DMS 273 (cell line): ENCODE data around the gene C19orf47.

ENCODE experiments used
- DNase-seq: peaks from one replicate; lab custom pipeline; 2025; ENCODE audit not compliant: unreplicated experiment; lab: John Stamatoyannopoulos, UW

C19orf47 gene, protein sequence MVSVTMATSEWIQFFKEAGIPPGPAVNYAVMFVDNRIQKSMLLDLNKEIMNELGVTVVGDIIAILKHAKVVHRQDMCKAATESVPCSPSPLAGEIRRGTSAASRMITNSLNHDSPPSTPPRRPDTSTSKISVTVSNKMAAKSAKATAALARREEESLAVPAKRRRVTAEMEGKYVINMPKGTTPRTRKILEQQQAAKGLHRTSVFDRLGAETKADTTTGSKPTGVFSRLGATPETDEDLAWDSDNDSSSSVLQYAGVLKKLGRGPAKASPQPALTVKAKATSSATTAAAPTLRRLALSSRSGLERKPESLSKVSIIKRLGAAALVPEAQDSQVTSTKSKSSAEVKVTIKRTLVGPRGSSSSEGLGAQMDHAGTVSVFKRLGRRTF

DNA sequence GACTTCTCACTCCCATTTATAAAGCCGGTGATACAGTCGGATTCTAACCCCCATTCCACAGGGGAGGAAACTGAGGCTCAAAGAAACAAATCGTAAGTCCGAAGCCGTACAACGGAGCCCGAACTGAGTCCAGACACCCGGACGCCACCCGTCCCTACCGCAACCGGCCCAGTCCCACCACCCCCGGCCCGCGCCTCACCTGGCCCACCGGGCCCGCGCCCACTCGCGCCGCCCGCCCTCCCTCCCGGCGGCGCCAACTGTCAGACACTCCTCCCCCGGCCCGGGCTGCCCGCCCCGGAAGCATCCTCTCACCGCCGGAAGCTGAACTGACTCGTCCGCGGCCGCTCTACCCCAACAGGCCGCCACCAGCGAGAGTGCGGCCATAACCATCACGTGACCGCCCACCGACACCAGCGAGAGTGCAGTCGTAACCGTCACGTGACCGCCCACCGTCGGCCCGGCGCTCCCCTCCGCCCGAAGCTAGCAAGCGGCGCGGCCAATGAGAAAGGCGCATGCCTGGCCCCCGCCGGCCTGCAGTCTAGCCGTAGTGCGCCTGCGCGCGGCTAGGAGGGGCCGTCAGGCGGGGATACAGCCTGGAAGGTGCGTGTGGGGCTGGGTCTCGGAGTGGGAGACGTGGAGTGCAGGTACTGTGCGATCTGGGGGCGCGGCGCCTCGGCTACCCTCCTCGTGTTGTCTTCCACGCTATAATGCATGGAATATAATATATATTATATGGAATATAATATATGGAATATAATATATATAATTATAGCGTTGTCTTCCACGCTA, at the start of gene C19orf47, which contains the start of gene PLD3:
Gene C19orf47 (minus strand): TSS at position 273 of the 789 bp plus-strand sequence. CDS start 6,540 bp downstream, outside the sequence.
Gene PLD3 (plus strand): TSS at position 571 of the 789 bp plus-strand sequence. CDS start 17,789 bp downstream, outside the sequence.
- peak; percentile 100 for DNase-seq

DNA sequence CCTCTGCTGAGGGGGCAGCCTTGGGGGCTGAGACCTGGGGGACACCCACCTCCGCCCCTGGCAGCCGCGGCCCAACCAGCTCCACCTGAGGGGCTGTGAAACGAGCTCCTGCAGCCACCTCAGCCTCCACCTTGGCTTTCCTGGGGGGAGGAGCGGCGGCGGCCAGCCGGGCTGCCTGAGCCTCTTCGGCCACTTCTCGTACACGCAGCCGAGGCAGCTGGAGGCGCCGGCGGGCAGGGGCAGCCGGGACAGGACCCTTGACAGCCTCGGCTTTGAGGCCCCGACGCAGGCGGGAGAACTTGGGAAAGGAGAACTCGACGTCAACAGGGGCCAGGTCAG, 49.3 kb upstream of the C19orf47 start:
- DNase-seq: no peak

DNA sequence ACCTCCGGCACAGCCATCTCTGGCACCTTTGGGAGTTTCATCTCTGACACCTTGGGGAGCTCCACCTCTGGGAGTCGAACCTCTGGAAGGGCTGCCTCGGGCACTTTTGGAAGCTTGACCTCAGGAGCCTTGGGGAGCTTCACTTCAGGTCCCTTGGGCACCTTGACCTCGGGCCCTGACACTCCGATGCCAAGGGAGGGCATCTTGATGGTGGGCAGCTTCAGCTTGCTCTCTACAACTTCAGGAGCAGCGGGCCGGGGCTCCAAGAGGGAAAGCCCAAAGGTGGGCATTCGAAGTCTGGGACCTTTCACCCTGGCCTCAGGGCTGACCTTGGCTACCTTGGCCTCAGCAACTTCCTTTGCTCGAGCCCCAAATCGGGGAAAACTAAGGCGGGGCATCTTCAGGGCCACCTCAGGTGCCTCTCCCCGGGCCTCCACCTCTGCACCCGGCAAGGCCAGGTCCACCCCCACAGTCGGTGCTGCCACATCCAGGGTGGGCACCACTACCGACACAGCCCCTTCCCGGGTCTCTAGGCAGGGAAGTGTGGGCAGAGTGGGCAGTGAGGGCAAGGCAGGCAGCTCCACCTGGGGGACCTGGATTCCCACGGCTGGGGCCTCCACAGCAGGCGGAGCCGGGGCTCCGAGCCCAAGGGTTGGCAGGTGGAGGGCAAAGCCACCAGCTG, 48.8 kb upstream of the C19orf47 start:
- DNase-seq: no peak

DNA sequence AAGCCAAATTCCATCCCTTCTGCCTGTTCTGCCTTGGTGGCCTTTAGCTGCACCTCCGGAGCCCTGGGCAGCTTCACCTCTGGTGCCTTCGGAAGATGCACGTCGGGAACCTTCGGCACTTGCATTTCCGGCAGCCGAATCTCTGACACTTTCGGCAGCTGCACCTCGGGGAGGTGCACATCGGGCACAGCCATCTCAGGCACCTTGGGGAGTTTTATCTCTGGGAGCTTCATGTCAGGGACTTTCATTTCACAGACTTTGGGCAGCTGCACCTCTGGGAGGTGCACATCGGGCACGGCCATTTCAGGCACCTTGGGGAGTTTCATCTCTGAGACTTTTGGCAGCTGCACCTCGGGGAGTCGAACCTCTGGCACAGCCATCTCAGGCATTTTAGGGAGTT, 47.8 kb upstream of the C19orf47 start:
- no peak for DNase-seq

DNA sequence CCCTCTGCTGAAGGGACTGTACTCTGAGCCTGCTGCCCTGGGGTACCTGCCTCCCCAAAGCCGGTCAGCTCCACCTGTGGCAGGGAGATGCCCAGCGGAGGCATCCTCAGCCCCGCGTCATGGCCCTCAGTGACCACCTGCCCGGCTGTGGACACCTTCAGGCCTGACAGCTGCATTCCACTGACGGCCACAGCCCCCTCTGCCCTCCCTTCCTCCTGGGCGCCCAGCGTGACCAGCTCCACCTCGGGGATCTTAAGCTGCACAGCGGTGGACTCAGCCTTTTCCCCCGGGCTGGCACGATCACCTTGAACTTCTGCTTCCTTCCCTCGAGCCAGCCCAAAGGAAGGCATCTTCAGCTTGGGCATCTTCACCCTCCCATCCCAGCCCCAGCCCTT, 46.6 kb upstream of the C19orf47 start:
- no peak for DNase-seq

DNA sequence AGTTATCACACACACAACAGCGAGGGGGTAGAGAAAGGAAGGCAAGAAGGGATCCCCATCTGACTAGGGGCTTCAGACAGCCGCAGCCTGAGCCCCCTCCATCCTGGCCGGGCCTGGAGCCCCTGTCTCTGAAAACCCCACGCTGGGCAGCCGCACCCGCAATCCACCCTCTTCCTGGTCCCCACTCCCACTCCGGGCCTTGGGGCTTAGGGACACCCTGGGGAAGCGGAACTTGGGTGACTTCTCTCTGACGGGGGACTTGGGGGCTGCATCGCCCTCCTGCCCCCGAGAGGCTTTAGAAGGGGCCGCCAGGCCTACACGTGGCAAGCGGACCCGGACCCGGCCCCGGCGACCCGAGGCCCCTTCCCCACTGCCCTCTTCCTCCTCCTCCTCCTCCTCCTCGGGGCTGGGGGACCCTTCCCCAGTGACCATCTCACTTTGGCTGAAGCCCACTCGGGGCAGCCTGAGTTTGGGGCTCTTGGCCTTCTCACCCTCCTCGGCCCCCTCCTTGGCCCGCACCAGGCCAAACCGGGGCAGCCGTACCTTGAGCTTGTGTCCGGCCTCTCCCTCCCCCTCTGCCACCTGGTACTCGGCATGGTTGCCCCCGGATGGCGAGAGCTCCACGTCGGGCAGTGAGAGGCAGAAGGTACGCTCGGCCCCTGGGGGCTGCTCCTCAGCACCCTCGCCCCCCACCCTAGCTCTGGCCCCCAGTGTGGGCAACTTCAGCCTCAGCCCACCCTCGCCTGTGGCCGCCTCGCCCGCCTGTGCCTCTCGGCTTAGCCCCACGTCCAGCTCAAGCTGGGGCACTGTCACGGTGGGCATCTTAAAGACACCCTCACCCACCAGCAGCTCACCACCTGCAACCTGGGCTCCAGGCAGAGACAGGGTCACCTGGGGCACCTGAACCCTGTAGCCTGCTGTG, 46.0 kb upstream of the C19orf47 start:
- no peak for DNase-seq

DNA sequence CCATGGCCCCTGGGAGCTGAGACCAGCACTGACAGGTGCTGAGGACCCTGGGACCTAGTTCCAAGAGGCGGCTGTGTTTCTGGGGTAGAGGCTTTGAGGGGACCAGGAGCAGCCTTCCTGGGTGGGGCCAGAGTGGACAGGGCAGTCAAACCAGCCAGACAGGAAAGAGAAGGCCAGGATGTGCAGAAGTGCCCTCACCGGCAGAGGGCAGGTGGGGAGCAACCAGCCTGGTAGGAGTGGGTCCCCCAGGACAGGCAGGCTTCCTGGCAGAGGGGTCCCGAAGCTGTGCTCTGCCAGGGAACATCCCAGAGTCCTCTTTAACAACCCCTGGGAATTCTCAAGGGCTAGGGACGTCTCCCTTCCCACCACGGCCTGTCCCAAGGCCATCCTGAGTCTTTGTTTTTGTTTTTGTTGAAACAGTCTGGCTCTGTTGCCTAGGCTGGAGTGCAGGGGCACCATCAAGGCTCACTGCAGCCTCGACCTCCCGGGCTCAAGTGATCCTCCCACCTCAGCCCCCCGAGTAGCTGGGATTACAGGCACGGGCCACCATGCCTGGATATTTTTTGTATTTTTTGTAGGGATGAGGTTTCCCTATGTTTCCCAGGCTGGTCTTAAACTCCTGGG, 44.8 kb upstream of the C19orf47 start:
- DNase-seq: peak; percentile 50

DNA sequence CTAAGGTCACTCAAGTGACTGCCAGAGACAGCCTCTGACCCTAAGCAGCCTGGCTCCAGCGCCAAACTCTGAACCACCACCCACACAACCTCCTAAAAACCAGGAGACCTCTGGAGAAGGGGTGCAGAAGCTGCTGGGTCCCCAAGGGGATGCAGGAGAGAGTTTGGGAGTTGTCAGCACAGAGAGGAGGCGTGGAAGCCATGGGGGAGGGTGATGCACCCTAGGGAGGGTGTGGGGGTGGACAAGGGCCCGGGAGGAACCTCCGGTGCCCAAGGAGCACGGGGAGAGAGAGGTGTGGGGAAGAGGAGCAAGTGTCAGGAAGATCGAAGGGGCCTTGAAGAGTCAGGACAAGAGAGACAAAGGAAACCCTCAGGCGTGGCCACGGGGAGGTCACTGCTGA, 43.9 kb upstream of the C19orf47 start:
- no peak for DNase-seq

DNA sequence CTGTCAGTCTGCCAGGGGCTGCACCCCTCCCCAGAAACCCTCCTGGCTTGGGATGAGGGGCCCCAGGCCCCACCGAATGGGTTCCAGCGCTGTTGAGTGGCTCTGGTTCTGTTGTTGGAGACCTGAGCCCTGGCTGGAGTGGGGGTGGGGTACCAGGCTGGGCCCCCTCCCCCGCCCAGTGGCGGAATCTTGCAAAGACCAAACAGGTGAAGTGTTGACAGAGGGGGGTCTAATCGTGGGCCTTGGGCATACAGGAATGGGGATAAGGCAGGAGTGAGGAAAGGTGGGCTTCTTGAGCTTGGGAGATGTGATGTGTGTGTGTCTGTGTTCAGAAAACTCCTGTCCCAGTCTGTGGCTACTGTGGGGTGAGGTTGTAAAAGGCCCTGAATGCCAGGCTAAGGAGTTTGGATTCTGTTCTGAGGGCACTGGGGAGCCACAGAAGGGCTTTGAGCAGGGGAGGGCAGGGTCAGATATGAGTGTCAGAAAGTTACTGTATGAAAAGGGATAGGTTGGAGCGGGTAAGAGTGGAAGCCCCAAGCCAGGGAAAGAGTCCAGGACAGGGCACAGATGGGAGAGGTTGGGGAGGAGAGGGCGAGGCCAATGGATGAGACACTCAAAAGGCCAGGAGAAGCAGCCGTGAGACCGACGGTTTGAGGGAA, 42.0 kb upstream of the C19orf47 start, which contains the start of gene HIPK4:
Gene HIPK4 (minus strand): TSS at position 98 of the 659 bp plus-strand sequence. CDS start 279 bp downstream, outside the sequence.
- no peak for DNase-seq

DNA sequence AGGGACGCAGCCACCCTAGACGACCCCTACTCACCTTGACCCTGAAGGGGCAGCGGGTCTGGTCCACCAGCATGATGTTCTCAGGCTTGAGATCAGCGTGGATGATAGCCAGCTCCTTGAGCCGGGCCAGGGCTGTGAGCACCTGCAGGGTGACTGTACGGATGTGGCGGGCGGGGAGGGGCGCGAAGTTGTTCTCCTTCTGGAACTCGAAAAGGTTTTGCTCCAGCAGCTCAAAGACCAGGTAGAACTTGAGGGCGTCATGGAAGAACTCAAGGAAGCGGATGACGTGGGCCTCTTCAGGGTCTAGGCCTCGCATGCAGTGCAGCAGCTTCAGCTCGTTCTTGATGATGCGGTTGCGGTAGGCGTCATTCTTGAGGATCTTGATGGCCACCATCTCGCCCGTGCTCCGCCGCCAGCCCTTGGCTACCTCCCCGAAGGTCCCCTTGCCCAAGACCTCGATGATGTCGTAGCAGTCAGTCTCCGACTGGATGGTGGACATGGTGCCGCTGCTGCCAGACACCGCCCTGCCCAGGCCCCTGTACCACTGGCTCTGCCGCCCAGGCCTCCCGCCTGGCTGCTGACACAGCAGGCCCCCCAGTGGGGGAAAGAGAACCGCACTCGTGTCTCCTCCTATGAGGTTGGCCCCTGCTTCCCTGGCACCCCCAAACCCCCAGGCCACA, 41.3 kb upstream of the C19orf47 start:
- DNase-seq: no peak

DNA sequence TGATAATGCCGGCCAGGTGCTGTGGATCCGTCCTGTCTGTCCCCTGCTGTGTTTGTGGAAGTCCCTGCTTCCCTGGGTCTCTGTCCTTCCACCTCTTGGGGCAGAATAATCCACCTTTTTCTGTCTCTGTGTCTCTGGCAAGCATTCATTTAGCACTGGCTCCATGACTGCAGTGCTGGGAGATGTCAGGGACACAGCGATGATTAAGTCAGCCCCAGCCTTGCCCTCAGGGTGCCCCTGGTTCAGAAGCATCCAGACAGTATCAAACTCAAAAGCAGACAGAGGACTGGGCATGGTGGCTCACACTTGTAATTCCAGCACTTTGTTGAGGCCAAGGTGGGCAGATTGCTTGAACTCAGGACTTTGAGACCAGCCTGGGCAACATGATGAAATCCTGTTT, 40.3 kb upstream of the C19orf47 start:
- DNase-seq: no peak

DNA sequence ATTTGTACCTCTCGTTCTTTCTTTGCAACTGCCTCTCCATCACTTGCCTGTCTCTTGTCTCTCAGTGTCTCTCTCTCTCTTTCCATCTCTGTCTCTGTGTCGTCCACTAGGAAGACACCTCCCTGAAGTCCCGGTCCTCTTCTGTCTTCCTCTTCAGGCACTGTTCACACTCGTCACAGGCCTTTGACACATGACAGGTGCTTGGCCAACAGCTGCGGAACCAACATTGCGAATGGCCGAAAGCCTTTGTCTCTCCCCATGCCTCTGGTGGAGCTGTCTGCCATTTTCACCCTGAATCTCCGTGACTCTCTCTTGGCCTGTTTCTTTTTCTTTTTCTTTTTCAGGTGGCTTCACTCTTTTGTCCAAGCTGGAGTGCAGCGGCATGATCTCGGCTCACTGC, 39.0 kb upstream of the C19orf47 start:
- DNase-seq: no peak

DNA sequence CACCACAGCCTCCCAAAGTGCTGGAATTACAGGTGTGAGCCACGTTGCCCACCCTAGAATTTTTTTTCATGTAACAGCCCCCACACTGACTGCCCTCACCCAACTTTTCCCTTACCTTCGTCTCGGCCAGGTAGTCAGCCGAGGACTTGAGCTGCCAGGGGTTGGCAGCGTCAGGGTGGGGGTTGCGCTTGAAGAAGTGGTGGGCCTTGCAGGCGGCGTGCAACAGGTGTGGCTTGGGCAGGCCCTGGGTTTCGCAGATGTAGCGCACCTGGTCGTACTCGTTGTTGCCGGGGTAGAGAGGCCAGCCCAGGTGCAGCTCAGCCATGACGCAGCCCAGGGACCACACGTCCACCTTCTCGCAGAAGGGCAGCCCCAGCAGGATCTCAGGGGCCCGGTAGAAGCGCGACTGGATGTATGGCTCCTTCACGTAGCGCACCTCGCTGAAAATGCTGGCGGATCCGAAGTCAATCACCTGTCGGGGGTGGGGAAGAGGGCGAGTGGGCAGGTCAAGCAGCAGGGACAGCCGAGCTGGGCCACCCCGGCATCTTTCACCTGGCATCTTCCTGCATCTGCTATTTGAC, 35.6 kb upstream of the C19orf47 start:
- DNase-seq: no peak

DNA sequence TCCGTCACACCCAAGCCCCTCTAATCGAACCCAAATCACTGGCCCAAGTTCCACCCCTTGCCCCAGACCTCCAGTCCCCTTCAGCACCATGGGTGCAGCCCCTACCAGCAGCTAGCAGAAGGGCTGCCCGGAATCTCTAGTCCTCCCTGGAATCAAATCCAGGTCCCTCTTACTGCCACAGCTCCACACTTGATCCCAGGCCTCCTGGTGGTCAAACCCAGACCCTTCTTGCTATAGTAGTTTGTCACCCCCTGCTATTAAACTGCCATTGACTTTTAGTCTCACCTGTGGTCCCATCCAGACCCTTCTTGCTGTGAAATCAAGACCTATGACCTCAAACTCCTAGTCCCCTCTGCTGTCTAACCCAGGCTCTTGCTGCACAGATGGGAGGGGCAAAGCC, 33.1 kb upstream of the C19orf47 start:
- peak; percentile 24 for DNase-seq

DNA sequence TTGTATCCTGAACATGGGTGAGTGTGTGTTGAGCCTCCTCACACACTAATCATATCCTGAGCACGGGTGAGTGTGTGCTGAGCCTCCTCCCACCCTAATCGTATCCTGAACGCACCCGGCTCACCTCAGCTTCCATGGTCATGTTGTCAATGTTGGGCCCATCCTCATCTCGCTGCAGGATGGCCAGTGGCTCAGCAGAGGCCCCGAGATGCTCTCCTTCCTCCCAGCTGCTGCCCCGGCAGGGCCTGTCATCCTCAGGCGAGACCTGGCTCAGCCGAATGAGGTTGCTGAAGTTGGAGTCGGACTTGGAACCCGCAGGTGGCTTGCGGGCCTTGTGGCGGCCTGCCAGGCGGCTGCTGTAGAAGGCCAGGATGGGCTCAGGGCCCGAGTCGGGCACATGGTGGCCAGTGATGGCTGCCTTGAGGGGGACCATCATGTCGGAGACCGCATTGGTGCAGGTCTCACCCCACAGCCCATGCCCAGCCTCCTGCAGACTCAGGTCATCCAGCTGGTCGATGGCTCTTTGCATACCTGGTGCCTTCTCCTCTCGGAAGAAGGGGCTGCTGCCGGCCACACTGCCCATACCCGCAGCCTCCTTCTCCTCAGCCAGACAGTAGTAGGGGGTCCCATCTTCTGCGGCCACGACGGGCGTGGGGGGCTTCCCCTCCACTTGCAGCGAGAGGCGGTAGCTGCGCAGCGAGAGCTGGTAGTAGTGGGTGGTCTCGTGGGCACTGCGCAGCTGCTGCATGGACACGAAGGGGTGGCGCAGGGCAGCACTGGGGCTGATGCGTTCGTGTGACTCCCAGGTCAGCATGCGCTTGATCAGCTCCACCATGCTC, 32.2 kb upstream of the C19orf47 start:
- DNase-seq: no peak

DNA sequence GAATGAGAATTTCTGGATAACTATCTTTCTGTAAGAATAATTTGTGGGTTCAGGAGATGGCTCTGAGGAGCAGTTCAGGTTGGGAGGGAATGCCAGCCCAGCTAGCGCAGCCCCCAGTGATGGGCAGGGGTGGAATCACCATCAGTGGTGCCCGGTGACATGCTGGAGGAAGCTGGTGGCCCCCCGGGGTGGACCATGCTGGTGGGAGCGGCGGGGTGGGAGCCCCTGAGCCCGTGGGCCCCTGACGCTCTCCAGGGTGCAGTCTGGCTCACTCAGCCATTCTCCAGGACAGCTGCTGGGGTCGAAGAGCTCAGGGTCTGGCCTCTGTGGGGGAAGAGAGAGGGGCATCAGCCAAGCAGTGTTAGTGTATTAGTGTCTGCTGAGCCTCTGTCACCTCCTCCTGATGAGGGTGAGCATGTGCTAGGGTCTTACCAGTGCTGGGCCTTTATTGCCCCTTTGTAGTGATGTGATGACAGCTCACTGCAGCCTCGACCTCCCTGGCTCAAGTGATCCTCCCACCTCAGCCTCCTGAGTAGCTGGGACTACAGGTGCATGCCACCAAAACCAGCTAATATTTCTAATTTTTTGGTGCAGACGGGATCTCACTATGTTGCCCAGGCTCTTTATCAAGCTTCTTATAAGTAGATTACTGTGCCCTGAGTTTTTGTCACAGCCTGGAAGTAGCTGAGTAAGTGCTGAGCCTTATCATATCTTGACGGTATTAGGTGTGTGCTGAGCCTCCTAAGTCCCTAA, 31.4 kb upstream of the C19orf47 start:
- no peak for DNase-seq

DNA sequence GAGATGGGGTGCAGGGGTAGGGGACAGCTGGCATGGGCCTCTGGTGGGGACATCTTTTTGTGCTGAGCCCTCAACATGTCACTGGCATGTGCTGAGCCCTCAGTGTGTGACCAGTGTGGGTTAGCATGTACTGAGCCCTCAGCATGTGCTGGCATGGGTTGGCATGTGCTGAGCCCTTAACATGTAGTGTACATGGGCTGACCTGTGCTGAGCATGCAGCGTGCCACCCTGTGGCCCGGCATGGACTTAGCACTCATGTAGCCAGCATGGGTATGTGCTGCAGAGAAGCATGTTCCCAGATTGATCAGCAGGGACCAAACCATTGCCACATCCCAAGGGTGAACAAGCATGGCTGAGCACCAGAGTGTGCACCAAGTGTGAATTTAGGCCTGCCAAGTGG, 30.3 kb upstream of the C19orf47 start:
- DNase-seq: no peak
